ENCODE results near the gene SLC3A2. TPM values are rescaled to one million over a fixed set of nuclear protein-coding genes. Genes with fewer than 3 reads are reported as not detected.

Gene SLC3A2
- total RNA-seq = 255 TPM
- long read RNA-seq, transcript SLC3A2-201 (9 exons, 1,904 nt) = major isoform, 379 of 453 reads
- long read RNA-seq, transcript SLC3A2-208 (8 exons, 1,486 nt) = minor isoform, 19 of 453 reads
- long read RNA-seq, partial matches to known transcripts = 10 of 453 reads
- long read RNA-seq, other reads (novel, unspliced or antisense) = 38 of 453 reads

DNA sequence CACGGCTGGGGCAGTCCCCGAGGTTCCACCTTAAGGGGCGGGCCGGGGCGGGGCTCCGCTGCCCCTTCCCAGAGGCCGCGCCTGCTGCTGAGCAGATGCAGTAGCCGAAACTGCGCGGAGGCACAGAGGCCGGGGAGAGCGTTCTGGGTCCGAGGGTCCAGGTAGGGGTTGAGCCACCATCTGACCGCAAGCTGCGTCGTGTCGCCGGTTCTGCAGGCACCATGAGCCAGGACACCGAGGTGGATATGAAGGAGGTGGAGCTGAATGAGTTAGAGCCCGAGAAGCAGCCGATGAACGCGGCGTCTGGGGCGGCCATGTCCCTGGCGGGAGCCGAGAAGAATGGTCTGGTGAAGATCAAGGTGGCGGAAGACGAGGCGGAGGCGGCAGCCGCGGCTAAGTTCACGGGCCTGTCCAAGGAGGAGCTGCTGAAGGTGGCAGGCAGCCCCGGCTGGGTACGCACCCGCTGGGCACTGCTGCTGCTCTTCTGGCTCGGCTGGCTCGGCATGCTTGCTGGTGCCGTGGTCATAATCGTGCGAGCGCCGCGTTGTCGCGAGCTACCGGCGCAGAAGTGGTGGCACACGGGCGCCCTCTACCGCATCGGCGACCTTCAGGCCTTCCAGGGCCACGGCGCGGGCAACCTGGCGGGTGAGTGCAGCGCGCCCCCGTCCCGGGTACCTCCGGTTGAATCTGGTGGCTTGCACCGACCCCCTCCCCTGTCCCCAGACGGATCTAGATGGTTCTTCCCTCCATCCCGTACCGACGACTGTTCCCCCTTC lies at the start of gene SLC3A2:
SLC3A2 (plus strand) TSS at position 94 of the 776 bp plus-strand sequence; CDS start at position 222, 128 bp downstream.
- Histone ChIP-seq H3K4me1 (peaks cover 43% of the 10 kb centered on the region), H3K27ac (peak within 1 kb of the TSS; percentile 100), H3K4me3 (peak within 1 kb of the TSS; percentile 87), H3K9me3 (no peaks in the 10 kb centered on the region), H3K36me3 (peaks cover 36% of the 10 kb centered on the region), H3K27me3 (no peaks in the 10 kb centered on the region)
- ATAC-seq = peak; percentile 90
- DNase-seq = peak; percentile 96
- TF ChIP-seq CTCF (IDR thresholded peaks at IDR 0.05) = peak; percentile 75
- intact Hi-C loops (cut with DNase I) = no loop called here

GRCh38 chr11:62830904-62831519 lies 49.7 kb upstream of the SLC3A2 start:
- no peak for DNase-seq
- no peaks in the 10 kb centered on the region for H3K9me3 ChIP-seq
- intact Hi-C loops (cut with DNase I) = no loop called here
- H3K36me3 ChIP-seq = peaks cover 58% of the 10 kb centered on the region
- no peak for ATAC-seq
- H3K27ac ChIP-seq = peak overlapping the region; percentile 96
- H3K27me3 ChIP-seq = no peaks in the 10 kb centered on the region
- no peak for TF ChIP-seq CTCF (IDR thresholded peaks at IDR 0.05)
- H3K4me3 ChIP-seq = peak overlapping the region; percentile 74
- H3K4me1 ChIP-seq = peaks cover 15% of the 10 kb centered on the region

GRCh38 chr11:62831520-62832335 lies 49.0 kb upstream of the SLC3A2 start, which contains the start of gene STX5:
Gene STX5 (minus strand): TSS chr11:62832051. CDS start chr11:62831243, 808 bp downstream.
- no peaks in the 10 kb centered on the region for H3K27me3 ChIP-seq
- no peak for TF ChIP-seq CTCF (IDR thresholded peaks at IDR 0.05)
- H3K9me3 ChIP-seq = no peaks in the 10 kb centered on the region
- intact Hi-C loops (cut with DNase I) = no loop called here
- H3K36me3 ChIP-seq = peaks cover 58% of the 10 kb centered on the region
- H3K4me1 ChIP-seq = peaks cover 15% of the 10 kb centered on the region
- peak within 1 kb of the TSS; percentile 96 for H3K27ac ChIP-seq
- H3K4me3 ChIP-seq = peak within 1 kb of the TSS; percentile 74
- DNase-seq (peak; percentile 100), ATAC-seq (peak; percentile 98)

GRCh38 chr11:62832336-62833234 lies 48.1 kb upstream of the SLC3A2 start, which contains the start of gene TEX54:
Gene TEX54 (minus strand): TSS chr11:62832841.
- peak; percentile 70 for DNase-seq
- peaks cover 51% of the 10 kb centered on the region for H3K36me3 ChIP-seq
- intact Hi-C loops (cut with DNase I) = no loop called here
- H3K9me3 ChIP-seq = no peaks in the 10 kb centered on the region
- peaks cover 15% of the 10 kb centered on the region for H3K4me1 ChIP-seq
- no peaks in the 10 kb centered on the region for H3K27me3 ChIP-seq
- TF ChIP-seq CTCF (IDR thresholded peaks at IDR 0.05) = no peak
- peak; percentile 3 for ATAC-seq
- H3K27ac ChIP-seq = peak within 1 kb of the TSS; percentile 96
- H3K4me3 ChIP-seq = peak within 1 kb of the TSS; percentile 74

All from upper lobe of right lung (tissue), 1 donor.